A549 (cell line): ENCODE data around the gene ADCY2. TPM values are rescaled to one million over a fixed set of nuclear protein-coding genes. Genes with fewer than 3 reads are reported as not detected.

Experiments used
- ATAC-seq, 2 experiments: fragments of 200-7000 bp in 1 of 2; fragments of >200 bp in 1 of 2; cut with Nextera tagmentation in 1 of 2; cut with Tn5 transposase in 1 of 2; 3 replicates each; pipeline versions ENCODE4 v1.8.0 to v1.9.1; 2018 to 2020; ENCODE audit warnings: mild to moderate bottlenecking in 1 of 2, moderate library complexity in 1 of 2
- CTCF ChIA-PET: fragments of 300-600 bp; sonication (Branson Sonifier 250); formaldehyde crosslinking; extraction: SDS; loops from one replicate; lab custom pipeline; 2021; ENCODE audit warnings: antibody characterized with exemption, inconsistent platforms; lab: Yijun Ruan, JAX
- POLR2A ChIA-PET: fragments of 350-600 bp; formaldehyde crosslinking; extraction: SDS; loops from one replicate; lab custom pipeline; 2021; ENCODE audit warnings: antibody characterized with exemption, inconsistent platforms; lab: Yijun Ruan, JAX
- DNase-seq, 2 experiments: peaks; one replicate each; pipeline versions ENCODE4 v3.0.0 to v3.0.0-alpha.2; 2011 to 2016; ENCODE audit warnings: low read depth in 1 of 2, low spot score in 1 of 2
- FAIRE-seq: peaks from 2 replicates; lab custom pipeline; 2011; peaks lifted over from hg19 to GRCh38; lab: Jason Lieb, UNC
- H3K27ac ChIP-seq, 2 experiments: fragments of >200 bp; sonication (Bioruptor Twin); formaldehyde crosslinking; 3 replicates each; pipeline ENCODE4 v1.5.1; 2016 to 2017
- H3K4me1 ChIP-seq: fragments of >200 bp; sonication (Bioruptor Twin); formaldehyde crosslinking; 3 replicates; pipeline ENCODE4 v1.6.1; 2016
- H3K4me2 ChIP-seq: fragments of >200 bp; sonication (Bioruptor Twin); formaldehyde crosslinking; 3 replicates; pipeline ENCODE4 v1.6.1; 2016
- H3K4me3 ChIP-seq: fragments of >200 bp; sonication (Bioruptor Twin); formaldehyde crosslinking; 3 replicates; pipeline ENCODE4 v1.5.1; 2016
- H3K9me3 ChIP-seq: fragments of >200 bp; sonication (Bioruptor Twin); formaldehyde crosslinking; 3 replicates; pipeline ENCODE4 v1.6.1; 2016
- CBX8 ChIP-seq: fragments of 200-600 bp; sonication (generic); IDR thresholded peaks from 2 replicates; pipeline ENCODE4 v1.6.1; 2016
- E2F6 ChIP-seq: IDR thresholded peaks from 2 replicates; pipeline ENCODE4 v1.6.1; 2012; ENCODE audit warnings: low read depth, borderline replicate concordance
- EHF ChIP-seq: fragments of 250-450 bp; sonication (Bioruptor Pico); IDR thresholded peaks from 2 replicates; pipeline ENCODE4 v1.5.0; 2020; ENCODE audit warnings: mild to moderate bottlenecking
- EHMT2 ChIP-seq: fragments of 200-600 bp; sonication (generic); IDR thresholded peaks from 2 replicates; pipeline ENCODE4 v1.6.1; 2016; ENCODE audit warnings: antibody characterized with exemption, low read depth, mild to moderate bottlenecking, moderate library complexity
- EP300 ChIP-seq, 2 experiments: fragments of >200 bp; sonication (Bioruptor Twin); formaldehyde crosslinking; IDR thresholded peaks; 2 replicates in 1 of 2; 3 replicates in 1 of 2; pipeline ENCODE4 v1.6.1; 2016 to 2017
- ESRRA ChIP-seq: fragments of 150-350 bp; IDR thresholded peaks from 2 replicates; pipeline ENCODE4 v1.6.1; 2014; ENCODE audit warnings: mild to moderate bottlenecking, low read length, borderline replicate concordance
- FOSB ChIP-seq: fragments of 250-450 bp; sonication (Bioruptor Pico); IDR thresholded peaks from 2 replicates; pipeline ENCODE4 v1.5.0; 2020; ENCODE audit warnings: mild to moderate bottlenecking, moderate library complexity
- FOSL2 ChIP-seq, 2 experiments: fragments of 450-650 bp in 1 of 2; fragments of >200 bp in 1 of 2; sonication (Bioruptor Twin) in 1 of 2; formaldehyde crosslinking; IDR thresholded peaks; 2 replicates each; pipeline versions ENCODE4 v1.5.0 to v1.6.1; 2016 to 2020; ENCODE audit warnings: mild to moderate bottlenecking in 1 of 2, moderate library complexity in 1 of 2
- FOXS1 ChIP-seq: fragments of 250-450 bp; sonication (Bioruptor Pico); IDR thresholded peaks from 2 replicates; pipeline ENCODE4 v1.5.0; 2020; ENCODE audit warnings: mild to moderate bottlenecking, moderate library complexity
- GATA3 ChIP-seq: IDR thresholded peaks from 2 replicates; pipeline ENCODE4 v1.6.1; 2012; ENCODE audit warnings: borderline replicate concordance
- HMGXB4 ChIP-seq: fragments of 250-450 bp; sonication (Bioruptor Pico); IDR thresholded peaks from 2 replicates; pipeline ENCODE4 v1.5.0; 2021; ENCODE audit warnings: mild to moderate bottlenecking, moderate library complexity, borderline replicate concordance
- HOXA7 ChIP-seq: fragments of 250-450 bp; sonication (Bioruptor Pico); IDR thresholded peaks from 2 replicates; pipeline ENCODE4 v1.5.0; 2020; ENCODE audit warnings: mild to moderate bottlenecking, moderate library complexity
- JUN ChIP-seq, 2 experiments: fragments of >200 bp; sonication (Bioruptor Twin); formaldehyde crosslinking; IDR thresholded peaks; 2 replicates in 1 of 2; 3 replicates in 1 of 2; pipeline ENCODE4 v1.6.1; 2016 to 2017
- NPAS2 ChIP-seq: fragments of 250-450 bp; sonication (Bioruptor Pico); IDR thresholded peaks from 2 replicates; pipeline ENCODE4 v1.8.0; 2022; ENCODE audit warnings: mild to moderate bottlenecking, moderate library complexity, borderline replicate concordance
- RAD21 ChIP-seq, 2 experiments: fragments of >200 bp in 1 of 2; sonication (Bioruptor Twin) in 1 of 2; formaldehyde crosslinking in 1 of 2; IDR thresholded peaks in 1 of 2; conservative IDR thresholded peaks in 1 of 2; 2 replicates in 1 of 2; 3 replicates in 1 of 2; pipeline ENCODE4 v1.6.1; 2012 to 2018; ENCODE audit warnings: inconsistent platforms in 1 of 2
- RARB ChIP-seq: fragments of 250-450 bp; sonication (Bioruptor Pico); IDR thresholded peaks from 2 replicates; pipeline ENCODE4 v1.8.0; 2021; ENCODE audit warnings: mild to moderate bottlenecking, moderate library complexity
- ZC3H11A ChIP-seq: fragments of 450-650 bp; IDR thresholded peaks from 2 replicates; pipeline ENCODE4 v1.6.1; 2014; ENCODE audit warnings: antibody characterized with exemption, mild to moderate bottlenecking
- ZFP36 ChIP-seq: fragments of 450-650 bp; IDR thresholded peaks from 2 replicates; pipeline ENCODE4 v1.6.1; 2014; ENCODE audit warnings: borderline replicate concordance; ENCODE audit not compliant: partially characterized antibody
- WGBS: methylation state at CpG from one replicate; pipeline ENCODE4 v1.1.6; 2017; ENCODE audit errors: missing lambda C conversion rate; 5-methylcytosine and 5-hydroxymethylcytosine counted together
- polyA plus RNA-seq, 4 experiments: library from polyadenylated mRNA; depleted of rRNA in 3 of 4; stranded (reverse); fragments of >200 nt; fragmentation: RNase III in 1 of 4; extraction: RNeasy Plus Mini Kit Qiagen cat#74134 plus additional on column Dnase treatment in 1 of 4; gene quantifications; 2 replicates in 3 of 4; 3 replicates in 1 of 4; pipeline ENCODE4 v1.2.3, GENCODE V29; 2011 to 2017
- TF ChIP-seq, protein P1 (sequence below): IDR thresholded peaks from 2 replicates; pipeline ENCODE4 v1.6.1; 2012
- TF ChIP-seq, protein P2 (sequence below): fragments of >200 bp; sonication (Bioruptor Twin); formaldehyde crosslinking; IDR thresholded peaks from 3 replicates; pipeline ENCODE4 v1.6.1; 2016

The ADCY2 gene
- polyA plus RNA-seq, 2 of the 4 experiments (the other 2 are of a cell fraction): not detected

DNA sequence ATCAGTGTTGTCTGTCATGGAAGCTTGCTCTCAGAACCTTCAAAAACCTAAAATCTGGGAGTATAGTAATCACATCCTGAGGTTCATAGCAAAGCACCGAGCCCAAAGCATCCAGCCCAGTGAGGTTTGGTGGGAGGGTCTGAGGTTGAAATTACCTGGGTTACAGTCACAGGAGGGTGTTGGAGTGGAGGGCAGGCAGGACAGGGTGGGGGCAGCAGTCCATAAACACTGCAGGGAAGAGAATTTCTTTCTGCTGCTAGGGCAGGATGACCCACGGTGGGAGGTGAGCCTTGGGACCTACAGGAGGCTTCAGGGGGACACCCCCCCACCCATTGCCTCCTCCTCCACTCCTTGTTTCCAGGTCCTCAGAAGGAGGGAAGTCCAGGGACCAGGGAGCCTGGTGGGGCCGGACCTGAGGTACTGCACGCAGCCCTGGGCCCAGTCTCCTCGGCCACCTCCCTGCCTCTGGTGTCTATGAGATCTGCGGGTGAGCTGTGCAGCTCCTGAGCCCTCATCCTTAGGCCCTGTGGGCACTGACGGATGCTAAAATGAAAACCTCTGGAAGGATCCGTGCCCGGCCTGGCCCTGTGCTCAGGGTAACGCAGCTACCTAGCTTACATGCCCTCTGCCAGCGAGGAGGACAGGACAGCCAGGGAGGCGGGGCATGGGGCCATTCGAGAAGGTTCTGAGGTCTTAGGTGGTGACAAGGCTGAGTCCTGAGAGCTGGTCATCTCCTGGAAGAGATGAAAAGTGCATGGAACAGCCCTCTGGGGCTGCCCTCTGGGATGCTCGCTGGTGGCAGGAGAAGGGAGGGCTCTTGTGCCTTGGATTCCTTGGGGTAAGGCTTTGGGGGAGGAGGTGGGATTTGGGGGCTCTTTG, 1.8 kb upstream of the ADCY2 start:
- DNase-seq: no peak
- H3K27ac ChIP-seq: no peak overlapping the region
- no peak for ATAC-seq
- ChIA-PET POLR2A (no interaction called here), CTCF (no interaction called here)
- TF ChIP-seq RAD21 (conservative IDR thresholded peaks at IDR 0.05 in 1 of 2, IDR thresholded peaks at IDR 0.05 in 1 of 2) (no peak), HMGXB4 (CRISPR knock-in tag) (no peak), FOSL2 (IDR thresholded peaks at IDR 0.05) (no peak), FOSL2 (CRISPR knock-in tag; IDR thresholded peaks at IDR 0.05) (no peak), FOXS1 (CRISPR knock-in tag) (no peak), RARB (CRISPR knock-in tag) (no peak), EP300 (IDR thresholded peaks at IDR 0.05) (no peak), FOSB (CRISPR knock-in tag) (no peak), ESRRA (no peak)
- TF ChIP-seq, protein P1, sequence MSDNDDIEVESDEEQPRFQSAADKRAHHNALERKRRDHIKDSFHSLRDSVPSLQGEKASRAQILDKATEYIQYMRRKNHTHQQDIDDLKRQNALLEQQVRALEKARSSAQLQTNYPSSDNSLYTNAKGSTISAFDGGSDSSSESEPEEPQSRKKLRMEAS: no peak
- no peak for FAIRE-seq
- WGBS: 34% methylated on average over 9 of the region's 14 CpGs
- H3K4me2 ChIP-seq: no peak overlapping the region
- no peak overlapping the region for H3K4me3 ChIP-seq
- H3K4me1 ChIP-seq: no peaks in the 10 kb centered on the region
- no peaks in the 10 kb centered on the region for H3K9me3 ChIP-seq

DNA sequence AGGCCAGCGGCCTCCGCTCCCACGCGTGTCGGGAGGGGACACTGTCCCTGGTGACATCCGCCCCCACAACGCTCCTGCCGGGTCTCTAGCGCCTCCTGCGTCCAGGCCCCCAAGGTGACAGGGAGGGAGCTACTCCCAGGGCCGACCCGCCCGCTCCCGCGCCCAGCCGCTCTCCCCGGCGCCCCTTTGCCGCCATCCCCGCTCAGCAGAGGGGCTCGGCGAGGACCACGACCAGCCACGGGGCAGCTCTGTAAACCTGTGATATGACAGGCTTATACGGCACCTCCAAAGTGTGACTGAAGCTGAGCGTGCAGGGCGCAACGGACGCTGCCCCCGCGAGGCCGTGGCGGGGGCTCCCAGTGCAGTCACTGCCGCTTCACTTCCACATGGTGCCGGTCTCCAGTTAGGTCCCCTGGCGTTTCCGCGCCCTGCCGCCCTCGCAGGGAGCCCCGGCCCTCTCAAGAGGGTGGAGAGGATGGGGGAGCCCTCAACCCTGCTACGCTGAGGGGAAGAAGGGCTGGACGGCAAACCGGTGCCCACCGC, 978 bp upstream of the ADCY2 start:
- H3K4me1 ChIP-seq: no peaks in the 10 kb centered on the region
- no peak overlapping the region for H3K27ac ChIP-seq
- ATAC-seq (no peak), FAIRE-seq (no peak), DNase-seq (no peak)
- POLR2A ChIA-PET: no interaction called here
- CTCF ChIA-PET: no interaction called here
- H3K4me2 ChIP-seq: no peak overlapping the region; the same call in 2 of the 3 replicates
- H3K4me3 ChIP-seq: no peak overlapping the region
- 65% methylated on average over 28 of the region's 45 CpGs for WGBS
- no peaks in the 10 kb centered on the region for H3K9me3 ChIP-seq
- TF ChIP-seq EHF (CRISPR knock-in tag) (no peak), FOSL2 (IDR thresholded peaks at IDR 0.05) (no peak), FOSL2 (CRISPR knock-in tag; IDR thresholded peaks at IDR 0.05) (no peak), CBX8 (no peak), RARB (CRISPR knock-in tag) (no peak)

DNA sequence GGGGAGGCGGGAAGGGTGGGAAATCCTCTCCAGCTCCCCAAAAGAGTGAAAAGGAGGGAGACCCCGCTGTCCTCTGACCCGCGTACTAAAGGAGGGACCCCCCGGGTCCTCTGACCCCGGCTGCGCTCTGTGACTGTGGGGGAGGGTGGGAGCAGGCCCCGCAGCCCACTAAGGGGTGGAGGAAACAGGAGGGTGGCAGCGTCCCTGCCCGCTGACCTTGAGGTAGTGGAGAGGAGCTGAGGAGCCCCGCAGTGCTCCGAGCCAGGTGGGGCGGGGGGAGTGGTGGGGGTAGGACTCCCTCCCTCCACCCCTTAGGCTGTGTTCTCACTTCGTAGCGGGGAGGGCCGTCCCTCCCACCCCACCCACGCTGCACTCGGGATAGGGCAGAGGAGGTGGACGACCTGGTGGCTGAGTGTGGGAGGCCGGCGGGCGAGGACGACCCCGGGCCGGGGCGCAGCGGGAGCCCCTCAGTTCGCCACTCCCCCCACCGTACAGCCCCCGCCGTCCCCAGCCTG, 449 bp upstream of the ADCY2 start:
- Histone ChIP-seq H3K9me3 (no peaks in the 10 kb centered on the region), H3K27ac (no peak overlapping the region), H3K4me2 (peak overlapping the region; percentile 82), H3K4me1 (no peaks in the 10 kb centered on the region), H3K4me3 (peak overlapping the region; percentile 34)
- 19% methylated on average over 6 of the region's 31 CpGs for WGBS
- DNase-seq: no peak
- ChIA-PET POLR2A (no interaction called here), CTCF (no interaction called here)
- 0 out of 6 replicates have a peak, but pooled peaks of 1 of the 2 experiments have one; percentile 6 for ATAC-seq
- FAIRE-seq: no peak
- no peak for TF ChIP-seq ESRRA
- no peak for TF ChIP-seq GATA3
- TF ChIP-seq HOXA7: no peak
- no peak for TF ChIP-seq NPAS2
- no peak for TF ChIP-seq E2F6
- TF ChIP-seq JUN (IDR thresholded peaks at IDR 0.05): no peak
- TF ChIP-seq ZFP36: no peak
- TF ChIP-seq, protein P2, sequence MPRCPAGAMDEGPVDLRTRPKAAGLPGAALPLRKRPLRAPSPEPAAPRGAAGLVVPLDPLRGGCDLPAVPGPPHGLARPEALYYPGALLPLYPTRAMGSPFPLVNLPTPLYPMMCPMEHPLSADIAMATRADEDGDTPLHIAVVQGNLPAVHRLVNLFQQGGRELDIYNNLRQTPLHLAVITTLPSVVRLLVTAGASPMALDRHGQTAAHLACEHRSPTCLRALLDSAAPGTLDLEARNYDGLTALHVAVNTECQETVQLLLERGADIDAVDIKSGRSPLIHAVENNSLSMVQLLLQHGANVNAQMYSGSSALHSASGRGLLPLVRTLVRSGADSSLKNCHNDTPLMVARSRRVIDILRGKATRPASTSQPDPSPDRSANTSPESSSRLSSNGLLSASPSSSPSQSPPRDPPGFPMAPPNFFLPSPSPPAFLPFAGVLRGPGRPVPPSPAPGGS: no peak
- TF ChIP-seq EHMT2: no peak
- no peak for TF ChIP-seq FOSL2 (IDR thresholded peaks at IDR 0.05)
- TF ChIP-seq FOSL2 (CRISPR knock-in tag; IDR thresholded peaks at IDR 0.05): no peak
- TF ChIP-seq ZC3H11A: no peak
